ENCODE data around the gene RAI1.

RAI1 gene

DNA sequence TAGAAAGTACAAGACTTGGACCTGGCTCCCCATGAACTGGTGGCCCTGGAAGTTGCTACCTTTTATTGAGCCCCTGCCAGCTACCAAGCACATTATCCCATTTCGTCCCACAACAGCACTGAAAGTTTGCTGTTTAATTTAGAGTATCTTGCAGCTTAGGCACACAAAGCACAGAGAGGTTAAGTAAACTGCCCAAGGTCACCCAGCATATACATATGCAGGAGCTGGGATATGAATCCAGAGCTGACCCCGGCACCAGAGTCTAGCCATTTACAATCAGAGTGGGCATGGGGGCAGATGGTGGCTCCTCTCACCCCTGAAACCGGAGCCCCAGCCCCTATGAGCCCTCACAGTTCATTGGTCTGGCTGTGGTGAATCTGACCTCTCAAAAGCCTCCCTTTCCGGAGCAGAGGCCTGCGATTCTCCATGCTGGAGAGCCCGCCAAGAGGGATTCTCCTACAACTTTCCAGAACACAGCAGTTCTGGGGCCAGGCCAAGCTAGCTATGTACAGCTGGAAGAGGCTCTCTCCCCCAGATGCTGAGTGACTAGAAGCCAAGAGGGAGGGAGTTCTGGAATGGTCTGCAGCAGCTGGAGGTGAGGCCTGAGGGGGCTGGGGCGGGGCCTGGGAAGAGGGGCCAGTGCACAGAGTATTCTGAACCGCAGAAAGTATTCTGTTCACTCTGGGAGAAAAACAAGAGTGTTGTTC, 97.2 kb downstream of the RAI1 start:
- no peak overlapping the region for H3K9ac ChIP-seq (ENCODE audit: low read depth in 1 of 2, low read length in 2 of 2)
- H3K27me3 ChIP-seq (ENCODE audit: control insufficient read depth in 2 of 2, insufficient read depth in 2 of 2, low read length in 2 of 2): no peaks in the 10 kb centered on the region
- H3K4me1 ChIP-seq (ENCODE audit: control insufficient read depth in 2 of 2, insufficient read depth in 2 of 2, low read length in 2 of 2): peaks cover 23 to 27% of the 10 kb centered on the region in 2 donors
- H3K27ac ChIP-seq (ENCODE audit: low read depth in 2 of 2, low read length in 2 of 2): peak overlapping the region; percentile 61 to 71
- H3K9me3 ChIP-seq (ENCODE audit: control insufficient read depth in 2 of 2, low read length in 2 of 2): no peaks in the 10 kb centered on the region
- H3K4me3 ChIP-seq (ENCODE audit: low read length in 2 of 2): no peak overlapping the region
- H3K36me3 ChIP-seq (ENCODE audit: control insufficient read depth in 2 of 2, insufficient read depth in 2 of 2, low read length in 2 of 2): no peaks in the 10 kb centered on the region

DNA sequence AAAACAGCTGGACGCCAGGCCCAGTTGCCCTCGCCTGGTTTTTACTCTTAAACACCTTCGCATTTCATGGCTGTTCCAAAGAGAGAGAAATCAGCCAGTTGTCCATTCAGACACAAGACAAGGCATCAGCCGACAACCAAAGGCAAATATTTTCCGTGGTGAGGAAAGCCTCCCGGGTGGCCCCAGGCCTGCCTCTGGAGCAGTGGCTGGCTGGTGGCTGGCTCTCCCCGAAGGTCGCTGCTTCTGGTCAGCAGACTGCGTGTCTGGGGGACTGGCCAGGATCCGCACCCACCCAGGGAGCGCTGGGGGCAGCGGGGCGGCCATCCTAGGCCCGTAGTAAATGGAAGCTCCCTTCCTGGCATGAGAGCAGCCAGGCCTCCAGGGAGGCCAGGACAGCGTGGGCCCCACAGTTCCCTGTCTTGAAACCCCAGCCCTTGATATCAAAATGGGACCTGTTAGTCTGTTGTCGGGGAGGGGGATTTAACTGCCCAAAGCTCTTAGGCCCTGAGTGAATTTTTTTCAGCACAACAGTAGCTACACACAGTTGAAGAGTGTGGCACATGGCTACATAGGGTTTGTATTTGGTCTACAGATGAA, 97.9 kb downstream of the RAI1 start:
- no peaks in the 10 kb centered on the region for H3K9me3 ChIP-seq (ENCODE audit: control insufficient read depth in 2 of 2, low read length in 2 of 2)
- peak overlapping the region; percentile 61 to 71 for H3K27ac ChIP-seq (ENCODE audit: low read depth in 2 of 2, low read length in 2 of 2)
- no peak overlapping the region for H3K9ac ChIP-seq (ENCODE audit: low read depth in 1 of 2, low read length in 2 of 2)
- no peaks in the 10 kb centered on the region for H3K27me3 ChIP-seq (ENCODE audit: control insufficient read depth in 2 of 2, insufficient read depth in 2 of 2, low read length in 2 of 2)
- no peaks in the 10 kb centered on the region for H3K36me3 ChIP-seq (ENCODE audit: control insufficient read depth in 2 of 2, insufficient read depth in 2 of 2, low read length in 2 of 2)
- peaks cover 28 to 31% of the 10 kb centered on the region in 2 donors for H3K4me1 ChIP-seq (ENCODE audit: control insufficient read depth in 2 of 2, insufficient read depth in 2 of 2, low read length in 2 of 2)
- no peak overlapping the region for H3K4me3 ChIP-seq (ENCODE audit: low read length in 2 of 2)

DNA sequence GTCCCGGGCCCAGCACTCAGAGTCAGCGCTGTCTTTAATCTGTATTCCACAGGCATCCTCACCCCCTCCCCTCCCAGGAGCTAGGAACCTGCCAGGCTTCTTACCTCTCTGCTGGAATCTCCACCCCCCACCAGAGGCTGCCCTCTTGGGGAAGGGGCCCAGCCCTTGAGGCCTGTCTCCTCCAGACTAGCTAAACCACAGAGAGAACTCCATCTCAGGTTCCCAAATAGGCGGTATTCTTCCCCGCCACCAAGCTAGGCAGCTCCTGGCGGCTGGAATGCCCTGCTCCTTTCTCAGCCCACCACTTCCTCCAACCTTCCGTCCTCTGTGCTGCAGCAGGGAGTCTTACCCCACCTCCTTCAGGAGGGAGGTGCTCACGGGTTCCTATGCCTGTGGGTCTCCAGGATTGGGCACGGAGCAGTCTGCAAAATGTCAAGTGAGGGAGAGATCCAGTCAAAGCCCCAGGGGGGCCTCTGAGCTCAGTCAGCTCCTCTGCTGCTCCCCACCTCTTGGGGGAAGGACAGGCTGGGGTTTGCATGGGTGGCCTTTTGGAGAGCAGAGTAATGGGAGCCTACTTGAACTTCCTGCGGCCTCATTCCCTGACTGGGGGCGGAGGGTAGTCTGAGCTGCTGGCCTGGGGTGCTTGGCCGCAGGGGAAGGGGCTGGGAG, 99.8 kb downstream of the RAI1 start:
- Histone ChIP-seq H3K9ac (ENCODE audit: low read depth in 1 of 2, low read length in 2 of 2) (no peak overlapping the region), H3K9me3 (ENCODE audit: control insufficient read depth in 2 of 2, low read length in 2 of 2) (no peaks in the 10 kb centered on the region), H3K4me1 (ENCODE audit: control insufficient read depth in 2 of 2, insufficient read depth in 2 of 2, low read length in 2 of 2) (peaks cover 27 to 29% of the 10 kb centered on the region in 2 donors)

DNA sequence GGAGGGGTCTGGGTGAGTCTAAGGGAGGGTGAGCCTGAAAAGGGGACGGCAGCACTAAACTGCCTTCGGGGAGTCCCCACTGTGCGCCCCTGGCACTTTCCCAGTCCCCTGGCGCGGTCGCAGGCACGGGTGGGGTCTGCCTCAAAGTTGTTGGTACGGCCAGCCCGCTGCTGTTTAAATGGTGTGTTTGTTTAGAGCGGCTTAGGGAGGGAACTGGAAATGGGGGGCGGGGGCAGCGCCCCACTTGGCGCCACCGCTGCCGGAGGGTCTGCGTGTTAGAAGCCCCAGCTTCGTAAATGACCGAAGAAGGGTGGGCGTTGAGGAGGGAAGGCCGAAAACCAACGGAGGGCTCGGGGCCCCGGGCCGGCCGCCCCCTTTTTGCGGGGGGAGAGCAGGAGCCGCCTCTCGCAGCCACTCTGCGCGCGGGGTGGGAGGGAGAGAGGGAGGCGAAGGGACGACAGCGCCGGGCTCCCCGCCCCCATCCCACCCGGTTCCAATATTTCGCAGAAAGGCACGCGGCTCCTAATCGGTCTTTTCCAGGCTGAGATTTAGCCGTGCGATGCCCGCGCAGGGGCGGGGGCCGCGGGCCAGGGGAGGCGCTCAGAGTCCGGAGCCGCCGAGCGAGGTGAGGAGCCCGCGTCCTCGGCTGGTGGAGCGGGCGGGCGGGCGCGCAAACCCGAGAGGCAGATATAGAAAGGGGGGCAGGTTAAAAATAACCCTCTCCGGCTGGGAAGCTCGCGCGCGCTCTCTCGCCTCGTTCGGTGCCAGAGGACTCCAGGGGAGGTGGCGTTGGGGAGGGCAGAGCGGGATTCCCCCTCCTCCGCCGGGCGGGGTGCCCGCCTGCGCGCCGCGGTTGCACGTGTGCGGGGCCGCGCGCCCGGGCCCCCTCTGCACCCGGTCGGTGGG, 100.6 kb downstream of the RAI1 start:
- Histone ChIP-seq H3K9me3 (ENCODE audit: control insufficient read depth in 2 of 2, low read length in 2 of 2) (no peaks in the 10 kb centered on the region), H3K27ac (ENCODE audit: low read depth in 2 of 2, low read length in 2 of 2) (peak overlapping the region; percentile 34 to 58), H3K4me1 (ENCODE audit: control insufficient read depth in 2 of 2, insufficient read depth in 2 of 2, low read length in 2 of 2) (peaks cover 27 to 29% of the 10 kb centered on the region in 2 donors), H3K27me3 (ENCODE audit: control insufficient read depth in 2 of 2, insufficient read depth in 2 of 2, low read length in 2 of 2) (no peaks in the 10 kb centered on the region), H3K36me3 (ENCODE audit: control insufficient read depth in 2 of 2, insufficient read depth in 2 of 2, low read length in 2 of 2) (no peaks in the 10 kb centered on the region), H3K4me3 (ENCODE audit: low read length in 2 of 2) (peak overlapping the region in 1 of 2 donors; percentile 42), H3K9ac (ENCODE audit: low read depth in 1 of 2, low read length in 2 of 2) (peak overlapping the region; percentile 32 to 42)

More for the DNA sequence above, 99.8 kb downstream of the RAI1 start:
- Histone ChIP-seq H3K36me3 (ENCODE audit: control insufficient read depth in 2 of 2, insufficient read depth in 2 of 2, low read length in 2 of 2) (no peaks in the 10 kb centered on the region), H3K27ac (ENCODE audit: low read depth in 2 of 2, low read length in 2 of 2) (peak overlapping the region; percentile 34 to 58), H3K4me3 (ENCODE audit: low read length in 2 of 2) (peak overlapping the region in 1 of 2 donors; percentile 42), H3K27me3 (ENCODE audit: control insufficient read depth in 2 of 2, insufficient read depth in 2 of 2, low read length in 2 of 2) (no peaks in the 10 kb centered on the region)

DNA sequence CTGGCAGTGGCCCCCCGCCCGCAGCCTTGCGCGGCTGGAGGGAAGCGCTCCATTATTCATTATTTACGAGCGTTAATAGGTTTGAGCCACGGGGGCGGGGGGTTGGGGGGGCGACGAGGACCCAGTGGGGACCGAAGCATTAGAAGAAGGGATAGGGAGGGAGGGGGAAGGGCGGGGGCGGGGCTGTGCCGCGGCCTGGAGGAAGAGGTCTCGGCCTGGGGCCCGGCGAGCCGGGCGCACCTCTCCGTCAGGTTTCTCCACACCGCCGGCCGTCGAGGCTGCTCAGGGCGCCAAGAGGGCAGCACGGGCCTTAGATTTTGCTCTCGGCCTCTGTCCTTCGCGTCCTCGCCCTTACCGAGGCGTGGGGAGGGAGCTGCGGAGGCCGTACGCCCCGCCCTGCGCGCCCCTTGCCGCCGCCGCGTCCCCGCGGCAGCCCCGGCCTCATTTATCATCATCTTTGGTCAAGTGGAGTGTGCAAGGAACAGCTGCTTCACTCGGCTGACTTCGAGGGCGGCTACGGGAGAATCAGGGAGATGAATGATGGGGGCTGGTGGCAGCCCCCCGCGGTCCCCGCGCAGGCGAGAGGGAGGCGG, 101.4 kb downstream of the RAI1 start:
- Histone ChIP-seq H3K27ac (ENCODE audit: low read depth in 2 of 2, low read length in 2 of 2) (no peak overlapping the region), H3K4me1 (ENCODE audit: control insufficient read depth in 2 of 2, insufficient read depth in 2 of 2, low read length in 2 of 2) (peaks cover 27 to 29% of the 10 kb centered on the region in 2 donors), H3K36me3 (ENCODE audit: control insufficient read depth in 2 of 2, insufficient read depth in 2 of 2, low read length in 2 of 2) (no peaks in the 10 kb centered on the region), H3K27me3 (ENCODE audit: control insufficient read depth in 2 of 2, insufficient read depth in 2 of 2, low read length in 2 of 2) (no peaks in the 10 kb centered on the region), H3K9ac (ENCODE audit: low read depth in 1 of 2, low read length in 2 of 2) (peak overlapping the region in 1 of 2 donors; percentile 58), H3K4me3 (ENCODE audit: low read length in 2 of 2) (peak overlapping the region; percentile 58 to 65), H3K9me3 (ENCODE audit: control insufficient read depth in 2 of 2, low read length in 2 of 2) (no peaks in the 10 kb centered on the region)

DNA sequence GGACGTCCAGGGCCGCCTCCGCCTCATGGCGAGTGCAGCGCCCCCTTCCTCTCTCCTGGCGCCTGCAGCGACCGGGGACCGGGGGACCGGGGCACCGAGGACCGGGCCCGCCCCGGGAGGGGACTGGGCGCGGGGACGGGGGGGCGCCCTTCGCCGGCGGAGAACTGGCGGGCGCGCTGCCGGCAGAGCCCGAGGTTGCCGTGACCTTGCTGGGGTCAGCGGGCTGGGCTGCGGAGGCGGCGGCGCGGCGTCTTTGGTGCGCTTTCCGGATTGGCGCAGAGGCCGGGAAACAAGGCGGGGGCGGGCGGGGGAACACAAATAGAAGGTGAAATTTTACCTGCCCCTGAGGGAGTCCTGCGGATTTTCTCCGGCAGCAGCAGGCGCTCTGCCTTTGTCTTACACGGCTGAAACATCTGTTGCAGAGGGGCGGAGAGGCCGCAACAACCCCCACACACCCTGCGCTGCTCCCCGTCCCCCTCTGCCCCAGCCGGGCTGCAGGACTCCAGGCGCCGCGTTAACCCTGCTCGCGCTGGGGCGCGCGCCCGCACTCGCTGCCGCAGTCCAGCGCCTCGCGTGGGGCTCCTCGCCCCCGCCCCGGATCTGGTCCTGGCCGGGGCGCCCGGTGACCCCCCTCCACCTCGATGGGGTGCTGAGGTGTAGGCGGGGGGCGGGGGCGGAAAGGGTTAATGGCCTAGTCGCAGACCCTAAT, 102.0 kb downstream of the RAI1 start:
- Histone ChIP-seq H3K4me3 (ENCODE audit: low read length in 2 of 2) (peak overlapping the region; percentile 58 to 65), H3K9ac (ENCODE audit: low read depth in 1 of 2, low read length in 2 of 2) (peak overlapping the region in 1 of 2 donors; percentile 58), H3K4me1 (ENCODE audit: control insufficient read depth in 2 of 2, insufficient read depth in 2 of 2, low read length in 2 of 2) (peaks cover 23% of the 10 kb centered on the region in 2 donors), H3K27me3 (ENCODE audit: control insufficient read depth in 2 of 2, insufficient read depth in 2 of 2, low read length in 2 of 2) (no peaks in the 10 kb centered on the region), H3K36me3 (ENCODE audit: control insufficient read depth in 2 of 2, insufficient read depth in 2 of 2, low read length in 2 of 2) (no peaks in the 10 kb centered on the region), H3K9me3 (ENCODE audit: control insufficient read depth in 2 of 2, low read length in 2 of 2) (no peaks in the 10 kb centered on the region), H3K27ac (ENCODE audit: low read depth in 2 of 2, low read length in 2 of 2) (peak overlapping the region in 1 of 2 donors; percentile 38)

DNA sequence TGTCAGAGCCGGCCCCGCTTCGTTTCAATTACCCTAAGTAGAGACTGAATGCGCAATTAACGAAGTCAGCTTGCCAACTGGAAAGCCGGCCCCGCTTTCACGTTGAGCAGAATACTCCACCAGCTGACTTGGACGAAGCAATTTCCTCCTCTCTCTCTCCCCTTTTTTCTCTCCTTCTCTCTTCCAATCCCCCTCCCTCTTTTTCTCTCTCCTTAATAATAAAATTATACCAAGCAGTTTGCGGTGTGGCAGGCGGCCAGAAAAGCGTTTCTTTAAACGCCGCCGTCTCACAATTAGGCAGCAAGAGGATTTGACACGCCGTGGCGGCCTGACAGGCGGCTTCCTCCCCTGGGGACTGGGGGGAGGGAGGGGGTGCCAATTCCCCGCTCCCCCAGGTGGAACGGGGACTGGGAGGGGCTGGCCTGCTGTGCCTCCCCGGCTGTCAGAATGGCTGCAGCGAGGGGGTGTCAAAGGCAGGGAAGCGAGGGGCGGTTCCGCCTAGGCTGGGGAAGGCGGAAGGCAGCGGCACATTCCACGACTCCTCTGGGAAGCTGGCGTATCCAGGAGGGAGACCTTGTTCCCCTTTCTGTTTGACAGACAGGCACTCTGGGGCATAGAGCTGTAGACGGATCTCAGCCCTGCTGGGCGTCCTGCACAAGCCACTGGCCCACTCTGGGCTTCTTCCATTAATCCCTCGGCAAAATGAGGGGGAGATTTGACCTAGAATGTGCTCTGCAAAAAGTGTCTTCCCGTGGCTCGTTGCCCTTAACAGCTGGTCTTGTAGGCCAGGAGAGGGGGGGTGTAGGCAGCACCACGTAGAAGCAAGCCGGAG, 102.8 kb downstream of the RAI1 start:
- H3K9ac ChIP-seq (ENCODE audit: low read depth in 1 of 2, low read length in 2 of 2): no peak overlapping the region
- peaks cover 20 to 21% of the 10 kb centered on the region in 2 donors for H3K4me1 ChIP-seq (ENCODE audit: control insufficient read depth in 2 of 2, insufficient read depth in 2 of 2, low read length in 2 of 2)
- H3K9me3 ChIP-seq (ENCODE audit: control insufficient read depth in 2 of 2, low read length in 2 of 2): no peaks in the 10 kb centered on the region
- no peaks in the 10 kb centered on the region for H3K27me3 ChIP-seq (ENCODE audit: control insufficient read depth in 2 of 2, insufficient read depth in 2 of 2, low read length in 2 of 2)
- no peaks in the 10 kb centered on the region for H3K36me3 ChIP-seq (ENCODE audit: control insufficient read depth in 2 of 2, insufficient read depth in 2 of 2, low read length in 2 of 2)
- peak overlapping the region in 1 of 2 donors; percentile 38 for H3K27ac ChIP-seq (ENCODE audit: low read depth in 2 of 2, low read length in 2 of 2)
- peak overlapping the region; percentile 28 to 57 for H3K4me3 ChIP-seq (ENCODE audit: low read length in 2 of 2)

DNA sequence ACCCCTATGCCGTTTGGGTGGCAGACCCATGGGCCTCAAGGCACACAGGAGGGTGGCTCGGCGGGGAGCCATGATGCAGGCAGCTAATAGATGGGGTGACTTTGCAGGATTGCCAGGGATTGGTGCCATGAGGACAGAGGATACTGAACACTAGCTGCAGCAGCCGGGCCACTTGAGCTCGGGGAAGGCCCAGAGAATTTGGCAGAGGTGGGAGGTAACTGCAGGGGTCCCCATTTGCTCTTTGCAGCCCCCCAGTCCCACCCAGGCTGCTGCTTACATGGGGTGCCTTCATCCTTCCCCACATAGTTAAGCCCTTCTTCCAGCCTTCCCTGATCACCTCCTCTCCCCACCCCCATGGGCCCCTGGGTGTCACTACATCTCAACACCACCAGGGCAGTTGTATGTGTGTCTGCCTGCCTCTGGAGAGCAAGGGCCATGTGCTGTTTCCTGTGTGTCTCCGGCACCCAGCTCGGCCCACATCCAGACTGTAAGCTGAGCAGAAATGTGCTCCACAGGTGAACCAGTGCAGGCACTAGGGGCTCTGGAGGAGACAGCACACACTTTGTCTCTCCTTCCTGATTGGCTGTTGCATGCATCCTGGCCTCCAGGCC, 103.5 kb downstream of the RAI1 start:
- no peak overlapping the region for H3K27ac ChIP-seq (ENCODE audit: low read depth in 2 of 2, low read length in 2 of 2)

More for the DNA sequence above, 103.5 kb downstream of the RAI1 start:
- H3K27me3 ChIP-seq (ENCODE audit: control insufficient read depth in 2 of 2, insufficient read depth in 2 of 2, low read length in 2 of 2): no peaks in the 10 kb centered on the region
- no peak overlapping the region for H3K9ac ChIP-seq (ENCODE audit: low read depth in 1 of 2, low read length in 2 of 2)
- no peaks in the 10 kb centered on the region for H3K36me3 ChIP-seq (ENCODE audit: control insufficient read depth in 2 of 2, insufficient read depth in 2 of 2, low read length in 2 of 2)
- no peaks in the 10 kb centered on the region for H3K9me3 ChIP-seq (ENCODE audit: control insufficient read depth in 2 of 2, low read length in 2 of 2)
- peaks cover 22% of the 10 kb centered on the region in 2 donors for H3K4me1 ChIP-seq (ENCODE audit: control insufficient read depth in 2 of 2, insufficient read depth in 2 of 2, low read length in 2 of 2)
- peak overlapping the region in 1 of 2 donors; percentile 28 for H3K4me3 ChIP-seq (ENCODE audit: low read length in 2 of 2)
